Stimulated activated CD4-positive, alpha-beta T cell treated with anti-CD3 and anti-CD28 coated beads, Interleukin-12 subunit alpha, Interleukin-12 subunit beta, amount 100 ng/mL, for 48 hours (primary cell): ENCODE data around the gene KMT2C.
"Not testable (repeated sequence)": the region's sequence is repeated elsewhere in the genome, so short reads cannot be mapped to it uniquely, and the experiment has no call there.

Experiments used
- DNase-seq, 3 donors: peaks; one replicate each; pipeline ENCODE4 v3.0.0-alpha.2; 2020; ENCODE audit warnings: low read depth in 2 of 3, low spot score in 1 of 3

KMT2C gene

DNA sequence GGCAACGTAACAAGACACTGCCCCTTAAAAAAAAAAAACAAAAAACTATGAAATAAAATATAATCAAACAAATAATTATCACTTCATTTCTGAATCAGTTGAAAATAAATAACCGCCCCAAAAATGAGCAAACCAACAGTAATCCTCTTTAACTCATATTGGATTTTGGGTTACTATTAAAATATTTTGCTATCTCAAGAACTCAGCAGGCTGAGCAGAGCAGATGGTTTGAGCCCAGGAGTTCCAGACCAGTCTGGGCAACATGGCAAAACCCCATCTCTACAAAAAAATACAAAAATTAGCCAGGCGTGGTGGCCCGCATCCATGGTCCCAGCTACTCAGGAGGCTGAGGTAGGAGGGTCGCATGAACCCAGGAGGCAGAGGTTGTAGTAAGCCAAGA, 216.2 kb downstream of the KMT2C start:
- DNase-seq: not testable (repeated sequence)

- DNase-seq: not testable (repeated sequence)
These were observed 227.0 kb downstream of the KMT2C start for GRCh38 chr7:152208766-152209165.

DNA sequence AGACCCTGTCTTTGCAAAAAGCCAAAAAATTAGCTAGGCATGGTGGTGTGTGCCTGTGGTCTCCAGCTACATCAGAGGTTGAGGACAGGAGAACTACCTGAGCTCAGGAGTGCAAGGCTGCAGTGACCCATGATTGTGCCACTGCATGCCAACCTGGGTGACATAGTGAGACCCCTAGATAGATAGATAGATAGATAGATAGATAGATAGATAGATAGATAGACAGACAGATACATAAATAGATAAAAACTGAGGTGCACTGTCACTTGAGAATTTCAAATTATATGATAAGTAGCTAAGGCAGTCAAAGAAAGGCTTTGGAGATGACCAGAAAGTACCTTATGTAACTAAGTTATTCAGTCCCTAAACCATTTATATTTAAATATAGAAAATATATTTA, 231.4 kb downstream of the KMT2C start:
- DNase-seq: not testable (repeated sequence)

DNA sequence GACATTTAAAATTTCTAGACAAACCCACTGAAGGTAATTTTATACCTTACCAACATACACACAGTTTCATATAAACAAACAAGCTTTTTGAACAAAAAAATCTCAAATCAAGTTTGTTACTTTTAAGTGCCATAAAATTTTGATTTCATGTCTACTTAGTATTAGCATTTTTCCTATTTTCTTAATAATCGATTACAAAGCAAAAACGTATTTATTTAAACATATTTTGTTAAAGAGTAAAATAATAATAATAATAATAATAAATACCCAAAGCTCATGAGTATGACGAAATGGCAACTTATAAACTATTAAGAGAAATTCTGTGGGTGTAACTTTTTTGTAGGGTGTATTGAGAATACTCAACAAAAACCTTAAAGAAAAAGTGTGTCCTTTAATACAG, 232.7 kb downstream of the KMT2C start:
- no peak for DNase-seq

DNA sequence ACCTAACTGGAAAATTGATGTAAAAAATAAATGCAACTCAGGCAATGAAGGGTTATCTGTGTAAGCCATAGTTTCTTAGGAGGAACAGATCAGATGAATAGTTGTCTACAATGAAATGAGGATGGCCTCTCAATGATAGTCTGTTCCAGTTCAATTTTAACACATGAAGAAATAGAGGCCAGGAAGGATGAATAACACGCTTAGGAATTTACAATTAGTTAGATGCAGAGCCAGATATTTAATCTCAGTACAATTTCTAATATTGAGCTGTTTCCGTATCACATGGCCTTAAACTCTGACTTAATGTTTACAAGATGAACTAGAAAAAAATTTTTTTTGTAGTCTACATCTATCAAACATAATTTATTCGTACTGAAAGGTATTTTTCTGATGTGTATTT, 233.7 kb downstream of the KMT2C start:
- DNase-seq: no peak

- no peak for DNase-seq
These were observed 235.4 kb downstream of the KMT2C start for GRCh38 chr7:152200395-152200794.

- no peak for DNase-seq
These were observed 239.4 kb downstream of the KMT2C start for GRCh38 chr7:152196391-152196790.

DNA sequence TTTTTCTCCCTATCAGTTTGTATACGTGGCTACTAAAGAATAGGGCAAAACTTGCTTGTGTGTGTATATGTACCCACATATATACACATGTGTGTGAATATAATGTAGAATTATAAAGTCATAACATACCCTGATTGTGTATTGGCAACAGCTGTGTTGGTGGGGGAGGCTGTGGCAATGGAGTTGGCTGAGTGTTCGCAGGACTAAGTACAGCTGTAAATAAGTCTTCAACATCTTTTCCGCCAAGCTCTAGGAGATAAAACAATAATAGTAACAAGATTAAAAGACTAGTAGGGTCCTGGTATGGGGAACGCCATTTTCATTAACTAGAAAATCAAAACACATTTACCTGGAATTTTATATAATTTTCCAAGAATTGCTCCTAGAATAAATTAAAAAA, 241.9 kb downstream of the KMT2C start:
- no peak for DNase-seq

GRCh38 chr7:152189061-152189460, 246.7 kb downstream of the KMT2C start:
- no peak for DNase-seq

DNA sequence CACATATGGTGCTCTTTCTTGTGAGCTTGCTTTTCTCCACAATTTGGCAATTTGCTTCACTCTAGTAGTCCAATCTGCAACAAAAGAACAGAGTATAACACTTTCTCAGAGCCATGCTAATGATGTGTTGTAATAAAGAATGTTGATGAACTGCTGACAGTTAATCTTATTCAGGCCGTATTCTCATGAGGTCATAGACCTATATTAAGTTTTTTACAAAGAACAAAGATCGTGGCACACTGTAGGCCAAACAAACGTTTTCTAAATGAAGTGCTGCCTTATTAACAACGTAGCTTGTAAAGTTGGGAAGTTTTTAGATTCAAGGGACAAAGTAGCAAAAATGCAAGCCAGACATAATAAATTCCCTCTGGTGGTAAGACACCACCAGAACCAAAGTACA, 250.2 kb downstream of the KMT2C start:
- no peak for DNase-seq

- no peak for DNase-seq
These were observed 255.2 kb downstream of the KMT2C start for GRCh38 chr7:152180587-152180986.

DNA sequence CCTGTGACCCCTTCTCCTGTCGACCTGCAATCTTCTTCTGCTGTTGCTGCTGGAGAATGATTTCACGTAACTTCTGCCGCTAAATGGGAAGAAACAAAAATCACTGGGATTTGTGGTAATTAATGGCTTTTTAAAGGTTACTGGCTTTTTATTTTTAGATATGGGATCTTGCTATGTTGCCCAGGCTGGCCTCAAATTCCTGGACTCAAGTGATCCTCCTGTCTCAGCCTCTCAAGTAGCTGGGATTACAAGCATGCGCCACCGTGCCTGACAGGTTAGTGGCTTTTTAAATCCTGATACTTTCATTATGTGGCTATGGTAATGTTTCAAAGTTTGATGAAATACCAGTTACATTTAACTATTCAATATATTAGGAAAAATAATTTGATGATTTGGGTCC, 255.8 kb downstream of the KMT2C start:
- DNase-seq: no peak

DNA sequence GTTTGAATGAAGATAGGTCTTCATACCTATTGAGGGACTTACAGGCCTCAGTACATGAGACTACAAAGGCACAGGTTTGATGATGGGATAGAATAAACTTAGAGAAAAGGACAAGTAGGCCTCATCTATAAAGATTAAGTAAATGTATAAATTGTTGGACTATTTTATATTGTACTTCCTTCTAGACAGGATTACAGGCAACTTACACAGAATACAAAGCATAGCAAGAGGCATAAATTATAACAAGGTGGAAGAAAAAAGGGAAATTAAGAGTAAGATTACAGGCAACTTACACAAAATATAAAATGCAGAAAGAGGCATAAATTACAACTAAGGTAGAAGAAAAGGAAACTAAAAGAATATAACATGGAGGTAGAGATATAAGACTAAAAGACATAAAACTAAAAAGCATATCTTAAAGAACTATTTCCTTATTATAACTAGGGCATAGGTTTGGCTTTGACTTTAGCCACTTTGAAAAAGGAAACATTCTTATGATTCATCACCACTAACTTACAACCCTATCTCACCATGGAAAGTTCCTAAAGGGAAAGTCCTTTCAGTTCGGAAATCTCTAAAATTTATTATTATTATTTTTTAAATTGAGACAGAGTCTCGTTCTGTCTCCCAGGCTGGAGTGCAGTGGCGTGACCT, 257.3 kb downstream of the KMT2C start:
- no peak for DNase-seq

GRCh38 chr7:152177681-152178404, 258.0 kb downstream of the KMT2C start:
- no peak for DNase-seq

DNA sequence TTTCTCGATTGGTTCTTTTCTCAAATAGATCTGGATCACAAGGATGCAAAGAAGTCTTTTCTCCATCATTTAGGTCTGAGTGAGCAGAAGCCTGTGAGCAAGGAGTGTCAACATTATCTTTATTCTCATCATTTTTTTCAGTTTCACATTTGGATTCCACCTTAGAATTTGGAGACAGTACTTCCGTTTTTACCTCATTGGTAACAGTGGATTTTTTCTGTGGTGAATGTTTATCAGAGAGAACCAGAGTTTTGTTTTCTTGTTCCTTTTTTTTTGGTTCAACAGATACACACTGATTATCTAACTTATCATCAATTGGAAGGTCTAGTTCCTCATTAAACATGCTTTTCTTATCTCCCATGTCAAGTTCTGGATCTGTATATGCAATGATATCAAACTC, 259.0 kb downstream of the KMT2C start:
- DNase-seq: no peak

DNA sequence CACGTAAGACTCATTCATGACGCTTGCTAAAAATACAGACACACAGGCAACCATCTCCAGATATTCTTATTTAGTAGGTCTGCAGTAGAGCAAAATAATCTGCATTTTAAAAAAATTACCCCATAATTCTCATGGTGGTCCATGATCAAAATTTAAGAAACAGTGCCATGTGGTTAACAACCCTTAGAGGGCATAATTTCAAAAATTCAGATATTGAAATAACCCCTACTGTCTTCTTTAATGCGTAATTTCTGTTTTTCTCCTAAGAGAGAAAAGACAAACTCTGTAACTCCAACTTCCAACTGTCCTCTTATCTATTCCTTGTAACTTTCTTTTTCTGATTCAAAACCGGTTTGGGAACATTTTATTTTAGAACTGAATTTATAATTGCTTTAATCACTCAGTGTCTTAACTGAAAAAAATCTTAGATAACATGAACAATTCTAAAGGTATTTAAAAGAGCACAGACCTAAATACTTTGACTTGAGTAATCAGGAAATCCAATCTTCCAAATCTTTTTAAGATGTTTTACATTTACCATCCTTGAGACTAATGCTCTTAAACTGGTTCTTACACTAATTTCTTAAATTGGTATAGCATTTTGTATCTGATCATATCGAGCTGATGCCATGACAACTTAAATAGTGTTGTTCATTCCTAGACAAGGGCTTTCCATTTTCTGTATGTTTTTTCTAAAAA, 262.3 kb downstream of the KMT2C start:
- no peak for DNase-seq

DNA sequence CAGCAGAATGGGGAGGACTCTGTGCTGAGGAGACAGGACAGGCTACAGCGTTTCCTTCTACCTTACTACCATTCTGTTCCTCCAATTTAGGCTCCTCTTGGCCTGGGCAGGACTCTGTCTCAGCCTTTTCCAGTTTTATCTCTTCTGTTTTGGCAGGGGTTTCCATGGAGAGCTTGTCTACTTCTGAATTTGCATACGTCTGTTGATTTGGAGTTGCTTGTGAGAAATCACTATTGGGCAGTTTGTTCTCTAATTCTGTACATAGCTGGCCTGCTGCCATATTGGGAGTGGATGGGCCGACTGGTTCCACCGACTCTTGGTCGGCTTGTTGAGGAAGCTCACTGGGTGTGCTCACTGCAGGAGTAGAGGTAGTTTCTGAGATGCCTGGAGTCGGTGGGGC, 273.5 kb downstream of the KMT2C start:
- DNase-seq: no peak

DNA sequence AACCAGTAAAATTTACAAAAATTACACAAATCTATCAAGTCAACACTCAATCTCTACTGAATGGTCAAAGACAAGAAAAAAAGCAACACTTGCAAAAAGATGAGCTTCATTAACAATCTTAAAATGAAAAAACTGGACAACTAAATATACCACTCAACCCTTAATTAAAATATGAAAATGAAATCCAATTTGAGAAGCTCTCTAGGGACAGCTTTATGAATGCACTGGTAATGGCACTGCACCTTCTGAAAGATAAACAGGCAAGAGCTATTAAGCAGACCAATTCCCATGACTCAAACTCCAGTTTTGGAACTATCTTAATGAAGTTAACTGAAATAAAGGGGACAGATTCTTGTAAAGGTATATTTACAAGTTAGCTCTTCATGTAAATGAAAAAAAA, 274.6 kb downstream of the KMT2C start:
- no peak for DNase-seq

DNA sequence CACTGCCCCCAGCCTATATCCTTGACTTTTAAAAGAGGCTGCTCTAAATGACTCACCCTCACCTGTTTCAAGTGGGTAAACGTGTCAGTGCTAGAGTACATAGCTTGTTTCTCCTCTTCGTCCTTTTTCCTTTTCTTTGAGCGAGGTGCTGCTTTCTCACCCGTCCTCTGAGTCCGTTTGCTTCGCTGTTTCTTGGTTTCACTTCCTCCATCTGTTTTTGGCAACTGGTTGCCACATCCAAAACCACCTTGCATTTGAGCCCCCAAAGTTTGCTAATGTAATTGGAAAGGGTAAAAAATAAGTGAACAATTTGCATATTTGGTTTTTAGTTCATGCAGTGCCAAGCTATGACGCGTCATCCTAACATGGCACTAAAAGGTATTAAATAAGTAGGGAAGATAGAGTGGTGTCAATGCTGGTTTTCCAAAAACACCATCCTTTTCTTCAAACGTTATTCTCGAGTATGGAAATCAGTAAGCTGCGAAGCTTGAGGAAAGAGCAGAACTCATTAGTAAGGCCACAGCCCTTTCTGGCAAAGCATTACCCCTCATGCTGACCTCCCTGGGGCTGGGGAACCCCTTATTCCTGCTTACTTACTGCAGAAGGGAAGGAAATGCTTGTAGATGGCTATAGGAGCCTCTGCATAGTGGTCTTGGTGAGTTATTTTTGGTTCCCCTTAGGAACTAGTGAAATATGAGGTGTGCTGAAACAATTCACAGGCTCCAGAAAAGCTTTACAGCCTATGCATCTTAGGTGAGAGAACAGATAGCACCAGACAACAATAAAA, 276.8 kb downstream of the KMT2C start:
- no peak for DNase-seq

DNA sequence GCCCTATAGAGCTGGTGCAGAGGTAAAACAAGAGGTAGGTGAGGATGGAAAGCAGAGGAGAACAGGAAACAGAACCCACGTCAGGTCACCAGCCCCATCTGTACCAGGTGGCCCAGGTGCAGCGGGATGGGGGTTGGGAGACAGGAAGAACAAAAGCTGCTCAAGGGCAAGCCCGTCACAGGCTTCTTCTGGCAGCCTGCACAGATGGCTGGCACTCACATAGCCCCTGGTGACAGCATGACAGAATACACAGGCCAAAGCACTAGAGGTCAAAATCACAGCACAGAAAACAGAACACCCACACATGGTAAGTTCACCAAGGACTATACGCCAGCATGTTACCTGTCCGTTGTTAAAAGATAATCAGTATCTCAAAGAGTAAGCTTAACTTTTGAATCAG, 283.5 kb downstream of the KMT2C start:
- no peak for DNase-seq

GRCh38 chr7:152149363-152149762, 286.4 kb downstream of the KMT2C start:
- no peak for DNase-seq

DNA sequence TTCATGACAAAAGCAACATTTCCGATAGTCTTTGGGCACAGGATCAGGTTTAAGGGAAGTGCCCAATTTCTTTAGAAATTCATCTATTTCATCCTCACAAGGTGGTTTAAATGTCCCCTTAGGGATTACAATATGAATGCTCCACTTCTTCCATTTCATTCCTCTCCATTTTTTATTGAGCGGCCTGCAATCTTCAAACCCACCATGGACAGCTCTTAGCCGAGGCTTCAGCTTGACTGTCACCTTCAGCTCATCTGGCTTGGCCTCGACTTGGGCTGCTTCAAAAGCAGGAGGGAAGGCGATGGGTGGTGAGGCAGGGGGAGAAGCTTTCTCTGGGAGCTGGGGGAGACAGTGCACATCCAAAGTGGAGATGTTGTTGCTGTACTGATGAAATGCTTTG, 287.1 kb downstream of the KMT2C start:
- no peak for DNase-seq
